ENCODE results near the gene C16orf82. TPM values are rescaled to one million over a fixed set of nuclear protein-coding genes. Genes with fewer than 3 reads are reported as not detected.

Gene C16orf82
- total RNA-seq, 2 donors from 2014 or later, result not detected

- ATAC-seq, result no peak
- no peak for DNase-seq
- intact Hi-C loops (cut with DNase I, micrococcal nuclease), result no loop called here
These were observed 45.5 kb downstream of the C16orf82 start for GRCh38 chr16:27112093-27112811.

GRCh38 chr16:27113341-27113841 lies 46.7 kb downstream of the C16orf82 start:
- ATAC-seq (no peak), DNase-seq (no peak)
- intact Hi-C loops (cut with DNase I, micrococcal nuclease), result no loop called here

DNA sequence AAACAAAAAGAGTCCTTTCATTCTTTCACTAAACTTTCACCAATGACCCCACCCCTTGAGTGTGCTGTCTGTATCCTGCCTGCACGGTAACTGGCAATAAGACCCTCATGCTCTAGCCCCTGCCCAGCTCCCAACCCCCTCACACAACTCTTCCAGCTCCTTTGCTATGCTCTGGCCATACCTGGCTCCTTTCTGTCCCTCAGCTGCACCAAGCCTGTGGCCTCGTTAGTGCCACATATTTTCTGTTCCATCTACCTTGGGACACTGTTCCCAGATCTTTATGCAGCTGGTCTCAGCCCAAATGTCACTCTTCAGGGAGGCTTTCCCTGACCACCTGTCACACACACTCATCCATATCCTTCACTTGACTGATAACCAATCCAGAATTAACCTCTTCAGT lies 47.3 kb downstream of the C16orf82 start:
- no peak for DNase-seq
- intact Hi-C loops (cut with DNase I, micrococcal nuclease), result no loop called here
- ATAC-seq, result no peak

DNA sequence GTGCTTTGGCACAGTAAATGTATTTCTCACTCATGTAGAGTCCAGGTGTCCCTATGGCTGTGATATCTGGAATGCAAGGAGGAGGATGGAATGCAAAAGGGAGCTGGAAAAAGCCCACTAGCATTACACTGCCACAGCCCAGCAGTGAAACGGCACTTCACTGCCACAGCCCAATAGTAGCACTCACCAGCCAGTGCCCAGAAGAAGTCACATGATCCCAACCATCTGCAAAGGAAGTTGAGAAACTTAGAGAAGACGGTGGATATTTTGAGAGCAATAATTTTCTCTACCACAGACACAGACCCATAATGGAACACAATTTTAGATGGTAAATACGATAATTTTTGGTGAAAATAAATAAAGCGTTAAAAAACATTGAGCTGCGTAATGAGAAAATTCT lies 51.8 kb downstream of the C16orf82 start:
- DNase-seq, result no peak
- intact Hi-C loops (cut with DNase I, micrococcal nuclease), result no loop called here
- no peak for ATAC-seq

Other genes starting within 250 kb of the C16orf82 start
- gene KDM8, start 136.6 kb downstream of the C16orf82 start, total RNA-seq, result 1 to 10 TPM; 8.8 to 9.6 TPM
- 10 to 100 TPM; 44.4 to 44.7 TPM for gene NSMCE1, start 201.8 kb downstream of the C16orf82 start, total RNA-seq
- gene IL4R, start 247.0 kb downstream of the C16orf82 start, total RNA-seq, result 100 to 1,000 TPM; 118 to 140 TPM